G401 (cell line): ENCODE measurements around the gene GH2. TPM values are rescaled to one million over a fixed set of nuclear protein-coding genes. Genes with fewer than 3 reads are reported as not detected.
A peak's percentile ranks its signal among the peaks of the same experiment; 100 is the strongest.
"Not testable (repeated sequence)": the region's sequence is repeated elsewhere in the genome, so short reads cannot be mapped to it uniquely, and the experiment has no call there.

Experiments
- DNase-seq: peaks from one replicate; pipeline ENCODE4 v3.0.0-alpha.2; 2015; ENCODE audit warnings: low spot score
- in situ Hi-C: cut with HindIII; loops from 2 replicates; pipeline ENCODE4 v1.10.0; 2016; ENCODE audit warnings: low sequenced_read_pairs, mixed read lengths
- total RNA-seq: library from RNA; depleted of rRNA; stranded (reverse); fragments of >200 nt; shearing (Covaris generic); gene quantifications from 2 replicates; pipeline ENCODE4 v1.2.3, GENCODE V29; 2014

The GH2 gene
- total RNA-seq, 1 experiment from 2014 or later = not detected

DNA sequence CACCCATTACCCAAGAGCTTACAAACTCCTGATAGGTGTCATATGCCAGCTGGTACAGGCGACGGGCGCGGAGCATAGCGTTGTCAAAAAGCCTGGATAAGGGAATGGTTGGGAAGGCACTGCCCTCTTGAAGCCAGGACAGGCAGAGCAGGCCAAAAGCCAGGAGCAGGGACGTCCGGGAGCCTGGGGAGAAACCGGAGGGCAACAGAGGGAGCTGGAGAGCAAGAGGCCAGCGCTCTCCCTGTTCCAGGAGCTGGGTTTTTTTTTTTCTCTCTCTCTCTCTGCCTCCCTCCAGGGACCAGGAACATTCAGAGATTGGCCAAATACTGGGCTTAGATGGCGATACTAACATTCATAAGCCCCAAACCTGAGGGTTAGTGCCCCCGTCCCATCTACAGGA, 407 bp downstream of the GH2 start:
- in situ Hi-C loops, DNase-seq: not testable (repeated sequence)

GRCh38 chr17:63880706-63881105, 1.0 kb downstream of the GH2 start:
- in situ Hi-C loops = no loop called here
- DNase-seq = no peak

DNA sequence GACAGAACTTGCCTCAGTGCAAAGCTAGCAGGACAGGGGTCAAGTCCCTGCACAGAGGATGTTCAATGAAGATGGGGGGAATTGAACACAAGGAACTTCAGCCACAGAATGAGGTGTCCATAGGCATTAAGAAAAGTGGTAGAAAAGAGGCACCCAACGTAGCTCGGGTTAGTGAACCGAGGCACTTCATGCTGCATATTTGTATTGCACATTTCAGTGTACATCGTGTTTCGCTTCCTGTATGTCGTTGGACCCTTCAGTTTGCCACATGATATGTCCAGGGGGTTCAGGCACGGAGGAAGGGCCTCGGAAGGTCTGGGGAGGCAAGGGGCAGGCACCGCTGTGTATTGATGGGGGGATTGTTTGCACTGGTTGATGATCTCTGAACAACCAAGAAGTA, 3.3 kb downstream of the GH2 start:
- in situ Hi-C loops = not testable (repeated sequence)

GRCh38 chr17:63874693-63875092, 7.1 kb downstream of the GH2 start:
- in situ Hi-C loops, DNase-seq: not testable (repeated sequence)

More for the DNA sequence above, 3.3 kb downstream of the GH2 start:
- not testable (repeated sequence) for DNase-seq

DNA sequence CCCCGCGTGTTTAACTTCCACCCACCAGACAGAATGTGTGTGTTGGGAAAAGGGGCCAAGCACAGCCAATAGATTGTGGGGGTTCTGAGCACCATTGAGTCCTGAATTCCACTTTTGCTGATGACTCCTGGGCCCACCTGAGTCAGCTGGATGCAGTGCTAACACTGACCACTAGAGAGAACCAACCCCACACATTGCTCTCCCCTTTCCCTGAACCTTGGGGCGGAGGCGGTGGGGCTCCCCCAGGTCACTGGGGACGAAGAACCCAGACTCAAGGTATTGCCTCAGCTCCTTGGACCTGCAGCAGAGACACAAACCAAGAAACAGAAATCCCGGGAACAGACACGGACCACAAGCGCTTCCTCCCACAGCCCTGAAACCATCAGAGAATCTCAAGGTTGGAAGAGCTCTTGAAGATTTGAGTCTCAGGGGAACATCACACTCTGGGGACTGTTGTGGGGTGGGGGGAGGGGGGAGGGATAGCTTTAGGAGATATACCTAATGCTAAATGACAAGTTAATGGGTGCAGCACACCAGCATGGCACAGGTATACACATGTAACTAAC, 7.6 kb downstream of the GH2 start:
- in situ Hi-C loops, DNase-seq: not testable (repeated sequence)

- DNase-seq, in situ Hi-C loops: not testable (repeated sequence)
Observed at GRCh38 chr17:63873577-63873976, 8.2 kb downstream of the GH2 start, which contains the start of gene CSH2. Gene CSH2, minus strand, starts transcription at chr17:63873677. Its CDS starts 63 bp downstream, at chr17:63873614.

- DNase-seq, in situ Hi-C loops: not testable (repeated sequence)
Observed at GRCh38 chr17:63871646-63872365, 9.9 kb downstream of the GH2 start.

- DNase-seq, in situ Hi-C loops: not testable (repeated sequence)
Observed at GRCh38 chr17:63870292-63870665, 11.5 kb downstream of the GH2 start.

DNA sequence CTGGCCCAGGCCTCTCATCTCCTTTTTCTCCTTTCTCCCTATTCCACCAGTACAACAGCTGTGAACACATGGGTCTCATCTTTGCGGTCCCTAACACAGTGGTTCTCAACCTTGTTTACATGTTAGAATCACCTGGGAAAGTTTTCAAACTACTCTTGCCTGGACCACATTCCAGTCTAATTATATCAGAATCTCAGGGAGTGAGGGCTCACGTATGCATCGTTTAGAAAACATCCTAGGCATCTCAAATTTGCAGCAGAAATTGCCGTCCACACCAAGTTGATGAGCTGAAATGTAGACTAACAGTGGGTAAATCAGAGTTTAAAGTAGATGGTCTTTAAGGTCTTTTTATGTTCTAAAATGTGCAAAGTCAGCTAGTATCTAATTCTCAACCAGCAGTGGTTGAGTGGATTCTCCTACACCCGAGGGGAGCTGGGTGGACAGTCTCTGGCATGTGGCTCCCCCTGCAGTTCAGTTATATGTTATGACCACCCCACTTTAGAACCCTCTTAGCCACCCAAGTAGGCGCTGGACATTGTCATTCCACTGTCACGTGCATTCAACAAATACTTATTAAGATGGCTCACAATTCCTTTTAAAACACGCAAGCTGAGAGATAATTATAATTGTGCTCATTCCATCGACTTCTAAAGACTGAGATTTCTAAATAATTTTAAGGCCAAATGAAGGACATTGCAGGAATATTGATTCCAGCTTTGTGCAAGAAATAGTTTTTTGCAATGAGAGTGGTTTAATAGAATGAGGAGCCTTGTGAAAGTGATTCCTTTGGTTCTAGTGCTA, 12.1 kb downstream of the GH2 start:
- in situ Hi-C loops, DNase-seq: not testable (repeated sequence)

DNA sequence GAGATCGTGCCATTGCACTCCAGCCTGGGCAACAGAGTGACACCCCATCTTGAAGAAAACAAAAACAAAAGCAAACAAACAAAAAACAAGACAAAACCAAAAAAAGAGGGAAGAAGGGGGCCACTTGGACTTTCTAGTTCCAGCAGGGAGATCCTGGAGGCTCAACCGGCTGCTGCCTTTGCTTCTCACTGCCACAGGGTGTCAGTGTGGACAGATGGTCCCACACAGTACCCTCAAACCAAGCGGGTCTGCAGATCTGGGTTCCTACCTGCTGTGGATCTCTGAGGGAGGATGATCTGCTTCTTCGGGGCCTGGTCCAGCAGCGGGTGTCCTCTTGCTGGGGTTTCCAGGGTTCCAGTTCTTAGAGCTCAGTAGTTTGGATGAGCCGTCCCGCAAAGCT, 15.1 kb downstream of the GH2 start:
- DNase-seq, in situ Hi-C loops: not testable (repeated sequence)

- in situ Hi-C loops = no loop called here
- no peak for DNase-seq
Observed at GRCh38 chr17:63859257-63859656, 22.5 kb downstream of the GH2 start.

DNA sequence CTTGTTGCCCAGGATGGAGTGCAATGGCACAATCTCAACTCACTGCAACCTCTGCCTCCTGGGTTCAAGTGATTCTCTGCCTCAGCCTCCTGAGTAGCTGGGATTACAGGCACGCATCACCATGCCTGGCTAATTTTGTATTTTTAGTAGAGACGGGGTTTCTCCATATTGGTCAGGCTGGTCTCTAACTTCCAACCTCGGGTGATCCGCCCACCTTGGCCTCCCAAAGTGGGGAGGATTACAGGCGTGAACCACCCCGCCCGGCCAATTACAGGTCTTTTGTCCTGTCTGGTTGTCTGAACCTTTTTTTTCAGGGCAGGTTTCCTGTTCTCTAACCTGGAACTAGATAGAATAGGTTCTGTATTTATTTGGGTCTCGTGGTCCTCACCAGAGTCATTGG, 25.3 kb downstream of the GH2 start:
- in situ Hi-C loops = not testable (repeated sequence)

DNA sequence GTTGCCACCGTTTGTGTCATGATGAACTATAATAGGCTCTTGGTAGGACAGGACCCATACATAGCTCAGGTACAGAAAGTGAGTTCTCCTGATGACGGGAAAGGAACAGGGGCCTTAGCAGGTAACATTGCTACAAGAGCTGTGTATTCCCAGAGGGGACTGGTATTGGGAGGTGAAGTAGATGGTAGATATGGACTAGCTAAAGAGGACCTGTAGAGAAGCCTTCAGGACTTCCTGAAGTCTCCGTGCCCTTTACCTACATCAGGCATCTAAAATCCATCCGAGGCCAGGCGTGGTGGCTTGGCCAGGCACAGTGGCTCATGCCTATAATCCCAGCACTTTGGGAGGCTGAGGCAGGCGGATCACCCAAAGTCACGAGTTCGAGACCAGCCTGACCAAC, 26.6 kb downstream of the GH2 start:
- in situ Hi-C loops = no loop called here
- DNase-seq = no peak

More for the DNA sequence above, 25.3 kb downstream of the GH2 start:
- DNase-seq = not testable (repeated sequence)

- in situ Hi-C loops = no loop called here
- no peak for DNase-seq
Observed at GRCh38 chr17:63854709-63855108, 27.0 kb downstream of the GH2 start.

DNA sequence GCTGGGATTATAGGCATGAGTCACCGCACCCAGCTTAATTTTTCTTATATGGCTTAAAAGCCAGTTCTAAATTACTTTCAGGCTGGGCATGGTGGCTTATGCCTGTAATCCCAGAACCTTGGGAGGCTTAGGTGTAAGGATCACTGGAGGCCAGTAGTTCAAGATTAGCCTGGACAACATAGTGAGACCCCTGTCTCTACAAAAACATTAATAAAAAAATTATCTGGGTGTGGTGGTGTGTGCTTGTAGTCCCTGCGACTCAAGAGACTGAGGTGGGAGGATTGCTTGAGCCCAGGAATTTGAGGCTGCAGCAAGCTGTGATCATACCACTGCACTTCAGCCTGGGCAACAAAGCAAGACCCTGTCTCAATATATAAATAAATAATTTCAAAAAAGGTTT, 28.5 kb downstream of the GH2 start:
- in situ Hi-C loops = no loop called here
- no peak for DNase-seq

GRCh38 chr17:63850401-63850800, 31.3 kb downstream of the GH2 start:
- no peak for DNase-seq
- in situ Hi-C loops = no loop called here

GRCh38 chr17:63848834-63849689, 32.7 kb downstream of the GH2 start:
- DNase-seq = peak; percentile 86
- in situ Hi-C loops = no loop called here

GRCh38 chr17:63847525-63848249, 34.1 kb downstream of the GH2 start:
- in situ Hi-C loops = no loop called here
- DNase-seq = no peak
